HL-60 (cell line): Measurements from ENCODE around the gene SRGAP3.

ENCODE experiments used
- GABPA ChIP-seq: IDR thresholded peaks from 2 replicates; pipeline ENCODE4 v1.6.1; 2012; ENCODE audit warnings: low read depth
- POLR2AphosphoS5 ChIP-seq: IDR thresholded peaks from 2 replicates; pipeline ENCODE4 v1.6.1; 2012; ENCODE audit warnings: low read depth
- SPI1 ChIP-seq: IDR thresholded peaks from 2 replicates; pipeline ENCODE4 v1.6.1; 2012; ENCODE audit warnings: low read depth, mild to moderate bottlenecking, borderline replicate concordance
- TF ChIP-seq, protein P1 (sequence below): IDR thresholded peaks from one replicate; pipeline ENCODE4 v1.5.1; 2011; ENCODE audit warnings: low read length, control low read depth, inconsistent platforms; ENCODE audit not compliant: insufficient read depth
- TF ChIP-seq, protein P2 (sequence below): IDR thresholded peaks from 2 replicates; pipeline ENCODE4 v1.6.1; 2012; ENCODE audit warnings: low read depth; ENCODE audit not compliant: insufficient replicate concordance

DNA sequence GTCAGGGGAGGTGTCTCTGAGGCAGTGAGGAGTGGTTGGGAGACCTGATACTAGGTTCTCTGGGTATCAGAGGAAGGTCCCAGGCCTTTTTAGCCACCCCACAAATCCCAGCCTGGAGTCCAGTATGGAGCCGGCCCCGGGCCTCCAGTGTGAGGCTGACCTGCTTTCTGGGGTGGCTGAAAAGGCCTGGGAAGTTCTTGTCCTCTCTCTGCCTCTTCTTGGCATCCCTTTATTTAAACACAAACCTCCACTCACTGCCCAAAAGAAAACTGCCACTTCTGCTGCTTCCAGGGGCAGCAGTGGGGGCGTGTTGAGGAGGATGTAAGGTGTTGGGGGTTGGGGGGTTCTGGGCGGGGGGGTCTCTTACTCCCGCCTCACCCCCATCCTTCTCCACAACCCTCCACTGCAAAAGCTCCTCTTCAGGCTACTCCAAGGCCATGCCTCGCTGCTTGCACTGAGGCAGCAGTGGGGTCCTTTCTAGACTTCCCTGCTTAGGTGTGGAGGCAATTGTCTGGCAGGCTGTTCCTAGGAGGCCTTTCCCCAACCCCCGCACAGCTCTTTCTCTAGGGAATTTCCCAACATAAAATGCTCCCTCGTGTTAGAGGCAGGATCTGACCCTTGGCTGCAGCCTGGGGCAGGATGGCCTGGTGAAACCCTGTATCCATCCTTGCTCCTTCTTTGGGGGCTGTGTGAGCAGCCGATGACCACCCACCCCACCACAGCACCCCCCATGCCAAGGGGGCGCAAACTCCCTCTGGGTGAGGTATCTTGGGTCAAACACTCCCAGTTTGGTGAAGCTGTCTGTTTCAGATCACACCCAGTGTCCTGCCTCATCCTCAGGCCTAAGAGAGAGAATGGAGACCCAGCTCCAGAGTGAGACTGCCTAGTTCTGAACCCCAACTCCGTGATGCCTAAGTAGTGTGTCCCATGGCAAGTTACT lies 274.1 kb downstream of the SRGAP3 start:
- TF ChIP-seq, protein P1, sequence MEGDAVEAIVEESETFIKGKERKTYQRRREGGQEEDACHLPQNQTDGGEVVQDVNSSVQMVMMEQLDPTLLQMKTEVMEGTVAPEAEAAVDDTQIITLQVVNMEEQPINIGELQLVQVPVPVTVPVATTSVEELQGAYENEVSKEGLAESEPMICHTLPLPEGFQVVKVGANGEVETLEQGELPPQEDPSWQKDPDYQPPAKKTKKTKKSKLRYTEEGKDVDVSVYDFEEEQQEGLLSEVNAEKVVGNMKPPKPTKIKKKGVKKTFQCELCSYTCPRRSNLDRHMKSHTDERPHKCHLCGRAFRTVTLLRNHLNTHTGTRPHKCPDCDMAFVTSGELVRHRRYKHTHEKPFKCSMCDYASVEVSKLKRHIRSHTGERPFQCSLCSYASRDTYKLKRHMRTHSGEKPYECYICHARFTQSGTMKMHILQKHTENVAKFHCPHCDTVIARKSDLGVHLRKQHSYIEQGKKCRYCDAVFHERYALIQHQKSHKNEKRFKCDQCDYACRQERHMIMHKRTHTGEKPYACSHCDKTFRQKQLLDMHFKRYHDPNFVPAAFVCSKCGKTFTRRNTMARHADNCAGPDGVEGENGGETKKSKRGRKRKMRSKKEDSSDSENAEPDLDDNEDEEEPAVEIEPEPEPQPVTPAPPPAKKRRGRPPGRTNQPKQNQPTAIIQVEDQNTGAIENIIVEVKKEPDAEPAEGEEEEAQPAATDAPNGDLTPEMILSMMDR, result no peak
- TF ChIP-seq GABPA, result no peak
- TF ChIP-seq, protein P2, sequence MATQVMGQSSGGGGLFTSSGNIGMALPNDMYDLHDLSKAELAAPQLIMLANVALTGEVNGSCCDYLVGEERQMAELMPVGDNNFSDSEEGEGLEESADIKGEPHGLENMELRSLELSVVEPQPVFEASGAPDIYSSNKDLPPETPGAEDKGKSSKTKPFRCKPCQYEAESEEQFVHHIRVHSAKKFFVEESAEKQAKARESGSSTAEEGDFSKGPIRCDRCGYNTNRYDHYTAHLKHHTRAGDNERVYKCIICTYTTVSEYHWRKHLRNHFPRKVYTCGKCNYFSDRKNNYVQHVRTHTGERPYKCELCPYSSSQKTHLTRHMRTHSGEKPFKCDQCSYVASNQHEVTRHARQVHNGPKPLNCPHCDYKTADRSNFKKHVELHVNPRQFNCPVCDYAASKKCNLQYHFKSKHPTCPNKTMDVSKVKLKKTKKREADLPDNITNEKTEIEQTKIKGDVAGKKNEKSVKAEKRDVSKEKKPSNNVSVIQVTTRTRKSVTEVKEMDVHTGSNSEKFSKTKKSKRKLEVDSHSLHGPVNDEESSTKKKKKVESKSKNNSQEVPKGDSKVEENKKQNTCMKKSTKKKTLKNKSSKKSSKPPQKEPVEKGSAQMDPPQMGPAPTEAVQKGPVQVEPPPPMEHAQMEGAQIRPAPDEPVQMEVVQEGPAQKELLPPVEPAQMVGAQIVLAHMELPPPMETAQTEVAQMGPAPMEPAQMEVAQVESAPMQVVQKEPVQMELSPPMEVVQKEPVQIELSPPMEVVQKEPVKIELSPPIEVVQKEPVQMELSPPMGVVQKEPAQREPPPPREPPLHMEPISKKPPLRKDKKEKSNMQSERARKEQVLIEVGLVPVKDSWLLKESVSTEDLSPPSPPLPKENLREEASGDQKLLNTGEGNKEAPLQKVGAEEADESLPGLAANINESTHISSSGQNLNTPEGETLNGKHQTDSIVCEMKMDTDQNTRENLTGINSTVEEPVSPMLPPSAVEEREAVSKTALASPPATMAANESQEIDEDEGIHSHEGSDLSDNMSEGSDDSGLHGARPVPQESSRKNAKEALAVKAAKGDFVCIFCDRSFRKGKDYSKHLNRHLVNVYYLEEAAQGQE, result no peak
- TF ChIP-seq POLR2AphosphoS5, result no peak
- no peak for TF ChIP-seq SPI1
